NK-92 (cell line): ENCODE measurements around the gene PRSS50.

Source experiments
- DNase-seq: peaks from one replicate; lab custom pipeline; 2025; ENCODE audit not compliant: unreplicated experiment; lab: John Stamatoyannopoulos, UW

Gene PRSS50

DNA sequence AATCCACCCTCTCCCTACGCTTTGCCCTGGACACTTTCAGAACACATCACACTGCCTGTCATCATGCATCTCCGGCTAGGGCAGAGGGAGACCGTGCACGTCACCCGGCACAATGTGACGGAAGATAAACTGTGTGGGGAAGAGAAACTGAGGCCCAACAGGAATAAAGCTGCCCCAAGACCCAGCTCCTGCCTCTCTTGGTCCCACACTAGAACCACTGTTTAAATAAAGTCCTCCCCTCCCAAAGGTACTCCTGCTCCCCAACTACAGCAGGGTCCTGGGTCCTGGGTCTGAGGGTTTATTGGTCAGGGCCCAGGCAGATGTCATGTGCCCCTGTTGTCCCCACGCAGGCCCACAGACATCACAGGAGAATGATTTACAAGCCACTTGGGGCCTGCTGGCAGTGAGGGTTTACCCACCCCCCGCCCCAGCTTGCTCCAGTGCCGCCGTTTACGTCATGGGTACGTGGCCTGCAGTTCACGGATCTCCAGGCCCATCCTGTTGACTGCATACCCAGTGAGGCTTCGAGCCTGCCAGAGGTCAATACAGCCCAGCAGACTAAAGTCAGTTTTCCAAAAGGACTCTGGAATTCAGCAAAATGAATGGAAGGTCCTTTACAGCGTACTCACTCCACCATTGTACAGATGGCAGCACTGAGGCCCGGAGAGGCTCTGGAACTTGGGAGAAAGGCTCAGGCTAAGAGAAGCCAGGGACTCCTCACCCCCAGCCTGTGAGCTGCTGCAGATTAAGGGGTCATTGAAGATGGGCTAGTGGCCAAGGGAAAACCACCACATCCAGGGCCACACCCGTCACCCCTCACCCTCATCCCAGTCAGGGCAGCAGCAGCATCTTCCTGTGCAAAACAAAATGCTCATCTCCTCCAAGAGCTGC is 47.4 kb downstream of the PRSS50 start:
- DNase-seq = no peak

DNA sequence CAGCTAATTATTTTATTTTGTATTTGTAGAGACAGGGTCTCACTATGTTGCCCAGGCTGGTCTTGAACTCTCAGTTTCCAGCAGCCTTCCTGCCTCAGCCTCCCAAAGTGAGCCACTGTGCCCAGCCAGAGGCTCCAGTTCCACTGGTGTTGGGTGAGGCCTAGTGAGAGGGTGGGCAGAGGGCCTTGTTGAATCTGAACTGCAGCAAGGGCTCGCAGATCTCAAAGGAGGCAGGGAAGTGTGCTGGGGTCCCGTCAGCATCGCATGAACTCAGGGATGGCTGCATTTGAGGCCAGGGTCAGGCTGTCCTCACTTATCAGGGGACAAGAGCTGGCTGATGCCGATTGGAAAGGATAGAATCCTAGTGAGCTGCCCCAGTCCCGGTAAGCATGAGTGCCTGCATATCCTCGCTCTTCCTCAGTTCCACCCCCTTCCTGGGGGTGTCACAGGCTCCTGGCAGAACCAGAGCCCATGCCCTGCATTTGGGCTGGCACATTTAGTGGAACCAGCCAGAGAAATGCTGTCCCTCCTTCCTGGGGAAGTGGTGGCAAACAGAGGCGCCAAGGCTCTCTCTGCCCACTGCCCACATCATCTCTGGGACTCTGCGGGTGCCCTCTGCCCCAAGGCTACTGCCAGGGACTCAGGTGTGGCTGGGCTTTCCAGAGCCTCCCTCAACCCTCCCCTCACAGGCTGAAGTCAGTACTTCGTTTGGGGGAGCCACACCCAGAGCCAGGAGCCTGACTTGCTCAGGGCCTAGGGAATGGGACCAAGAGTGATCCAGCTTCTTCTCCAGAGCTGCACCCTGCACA is 48.3 kb downstream of the PRSS50 start:
- no peak for DNase-seq

GRCh38 chr3:46668591-46668990 is 49.1 kb downstream of the PRSS50 start:
- no peak for DNase-seq

- DNase-seq = no peak
Observed at GRCh38 chr3:46668116-46668515, 49.6 kb downstream of the PRSS50 start.

DNA sequence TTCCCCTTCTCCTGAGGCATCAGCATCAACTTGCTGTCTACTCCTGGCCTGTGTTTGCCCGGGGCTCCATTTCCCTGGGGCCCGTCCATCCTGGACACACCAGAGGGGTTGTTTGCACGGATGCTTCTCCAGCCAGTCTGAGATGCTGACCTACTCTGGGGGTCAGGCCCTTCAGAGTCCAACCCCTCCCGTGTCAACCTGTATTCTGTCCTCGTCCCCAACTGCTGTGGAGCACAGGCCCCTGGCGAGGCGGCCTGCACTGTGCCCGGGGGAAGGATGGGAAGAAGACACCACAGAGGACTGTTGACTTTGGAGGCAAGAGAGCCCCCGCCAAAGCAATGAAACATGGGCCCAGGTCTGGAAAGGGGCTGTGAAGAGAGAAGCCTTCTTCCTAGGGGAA is 50.0 kb downstream of the PRSS50 start:
- DNase-seq = no peak

GRCh38 chr3:46667061-46667621 is 50.5 kb downstream of the PRSS50 start:
- no peak for DNase-seq

- no peak for DNase-seq
Observed at GRCh38 chr3:46666453-46666845, 51.2 kb downstream of the PRSS50 start.

GRCh38 chr3:46665763-46666452 is 51.8 kb downstream of the PRSS50 start:
- no peak for DNase-seq

DNA sequence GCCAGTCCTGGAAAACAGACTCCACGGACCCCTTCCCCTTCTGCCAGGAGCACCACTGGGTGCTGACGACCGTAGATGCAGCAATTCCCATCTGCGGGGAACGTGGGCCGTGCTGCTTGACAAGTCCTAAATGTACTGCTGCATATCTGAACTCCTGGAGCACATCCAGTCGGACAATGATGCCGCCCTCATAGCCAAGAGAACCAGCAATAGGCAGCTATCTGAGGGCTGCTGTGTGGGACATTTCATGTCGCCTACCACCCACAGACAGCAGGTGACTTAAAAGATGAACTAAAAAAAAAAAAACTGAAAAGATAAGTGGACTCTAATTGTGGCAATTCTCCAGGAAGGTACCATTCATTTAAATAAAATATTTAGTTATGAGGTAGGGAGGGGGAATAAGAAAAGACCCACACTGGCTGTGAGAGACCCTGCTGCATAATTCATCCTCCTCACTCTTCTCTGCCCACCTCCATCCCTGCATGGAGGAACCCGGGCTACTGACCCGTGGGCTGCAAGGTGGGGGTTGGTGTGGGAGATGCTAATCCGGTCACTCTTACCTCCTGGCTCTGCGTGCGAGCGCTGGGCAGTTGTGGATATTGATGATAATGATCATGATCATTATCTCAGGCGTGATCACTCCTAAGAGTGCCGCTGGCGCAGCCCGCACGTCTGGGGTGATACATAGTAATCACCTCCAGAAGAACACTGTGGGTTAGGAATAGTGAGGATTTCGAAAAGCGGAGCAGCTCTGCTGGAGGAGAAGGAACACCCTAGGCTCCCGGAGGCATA is 52.5 kb downstream of the PRSS50 start:
- no peak for DNase-seq

GRCh38 chr3:46664188-46664970 is 53.3 kb downstream of the PRSS50 start:
- no peak for DNase-seq

- DNase-seq = no peak
Observed at GRCh38 chr3:46663591-46664135, 54.0 kb downstream of the PRSS50 start.

DNA sequence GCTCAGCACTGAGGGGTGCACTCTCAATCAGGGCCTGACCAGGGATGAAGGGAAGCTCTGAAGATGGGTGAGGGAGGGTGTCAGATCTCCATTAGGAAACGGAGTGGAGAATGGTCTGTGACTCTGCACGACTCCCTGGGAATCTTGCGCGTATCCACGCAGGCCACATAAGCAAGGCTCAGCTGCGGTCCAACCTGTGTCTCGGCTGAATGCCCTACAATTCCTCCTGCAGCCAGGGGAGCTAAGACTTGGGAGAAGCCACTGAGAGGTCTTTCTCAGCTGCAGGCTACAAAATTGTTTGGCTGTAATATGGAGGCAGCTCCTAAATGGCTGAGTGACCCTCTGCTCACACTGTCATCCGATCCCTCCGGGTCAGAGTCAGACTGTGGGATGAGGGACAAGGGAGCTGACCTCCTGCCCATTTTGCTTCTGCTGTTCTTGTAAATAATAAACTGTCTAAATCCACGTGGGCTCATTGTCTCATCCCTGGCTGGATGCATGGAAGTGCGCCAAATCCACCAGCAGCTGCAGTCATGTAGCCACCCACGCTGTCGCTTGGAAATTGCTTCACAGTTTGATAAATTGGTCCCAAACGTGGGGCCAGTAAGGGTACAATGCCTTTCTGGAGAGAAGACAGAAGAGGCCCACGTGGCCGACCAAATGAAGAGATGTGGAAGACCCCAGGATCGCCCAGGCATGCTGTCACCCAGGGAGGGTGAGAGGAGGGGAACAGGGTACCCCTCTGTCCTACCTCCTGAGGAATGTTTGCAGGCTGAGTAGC is 54.7 kb downstream of the PRSS50 start:
- DNase-seq = no peak
